GM18507 (cell line): ENCODE measurements around the gene PPARA.

Experiments
- DNase-seq: peaks from one replicate; pipeline ENCODE4 v3.0.0; 2011; ENCODE audit warnings: low read depth; ENCODE audit not compliant: insufficient read length; ENCODE audit errors: extremely low spot score
- FAIRE-seq: peaks from 2 replicates; lab custom pipeline; 2011; peaks lifted over from hg19 to GRCh38; lab: Jason Lieb, UNC

Gene PPARA

DNA sequence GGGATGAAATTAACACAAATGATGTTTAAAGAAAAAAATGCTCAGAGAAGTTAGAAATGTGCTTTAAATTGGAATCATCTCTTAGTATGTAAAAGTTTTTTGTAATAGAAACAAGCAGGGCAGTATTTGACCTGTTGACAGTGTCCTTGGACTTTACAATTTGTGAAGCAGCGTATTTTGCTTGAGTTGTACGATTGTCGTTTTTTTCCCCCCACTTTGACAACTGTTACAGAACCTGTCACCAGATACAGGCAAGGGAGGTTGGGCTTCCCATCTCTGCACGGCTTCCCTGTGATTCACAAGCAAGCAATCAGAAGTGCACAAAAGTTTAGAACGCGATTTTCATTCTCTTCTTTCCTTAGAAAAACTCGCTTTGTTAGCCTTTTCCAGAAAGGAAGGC is 8.9 kb downstream of the PPARA start:
- DNase-seq (no peak), FAIRE-seq (no peak)

DNA sequence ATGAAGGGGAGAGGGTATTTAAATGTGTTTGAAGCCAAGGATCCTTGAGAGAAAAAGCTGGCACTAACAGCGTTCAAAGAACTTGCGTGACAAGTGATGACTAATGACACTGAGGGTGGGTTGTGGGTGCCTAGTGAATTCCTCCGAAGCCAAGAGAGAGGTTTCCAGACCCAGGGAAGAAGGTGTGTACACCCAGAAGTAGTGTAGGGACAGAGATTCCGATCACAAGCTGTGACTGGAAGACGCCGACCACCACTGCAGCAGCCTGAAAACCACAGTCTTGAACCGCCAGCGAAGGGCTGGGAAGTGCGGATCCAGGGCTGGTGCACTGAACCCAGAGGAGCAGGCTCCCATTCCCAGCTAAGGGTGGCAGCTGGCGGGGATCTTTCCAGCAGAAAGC is 9.5 kb downstream of the PPARA start:
- FAIRE-seq (no peak), DNase-seq (no peak)

DNA sequence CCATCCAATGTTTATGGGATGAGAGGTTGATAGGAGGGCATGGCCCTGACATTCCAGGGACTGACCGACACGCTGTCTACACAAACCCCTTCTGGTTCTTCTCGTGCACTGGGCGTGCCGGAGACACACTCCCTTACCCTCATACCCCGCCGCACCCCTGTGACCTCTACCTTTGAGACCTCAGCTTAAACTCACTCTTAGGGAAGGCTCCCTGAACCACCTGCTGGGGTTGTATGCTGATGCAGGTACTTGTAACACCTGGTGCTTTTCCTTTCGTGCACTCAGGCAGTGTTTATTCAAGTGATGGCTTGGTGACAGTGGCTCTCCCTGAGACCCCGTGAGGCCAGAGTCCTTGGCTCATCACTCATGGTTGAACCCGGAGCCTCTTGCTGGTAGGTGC is 12.0 kb downstream of the PPARA start:
- DNase-seq (no peak), FAIRE-seq (no peak)

DNA sequence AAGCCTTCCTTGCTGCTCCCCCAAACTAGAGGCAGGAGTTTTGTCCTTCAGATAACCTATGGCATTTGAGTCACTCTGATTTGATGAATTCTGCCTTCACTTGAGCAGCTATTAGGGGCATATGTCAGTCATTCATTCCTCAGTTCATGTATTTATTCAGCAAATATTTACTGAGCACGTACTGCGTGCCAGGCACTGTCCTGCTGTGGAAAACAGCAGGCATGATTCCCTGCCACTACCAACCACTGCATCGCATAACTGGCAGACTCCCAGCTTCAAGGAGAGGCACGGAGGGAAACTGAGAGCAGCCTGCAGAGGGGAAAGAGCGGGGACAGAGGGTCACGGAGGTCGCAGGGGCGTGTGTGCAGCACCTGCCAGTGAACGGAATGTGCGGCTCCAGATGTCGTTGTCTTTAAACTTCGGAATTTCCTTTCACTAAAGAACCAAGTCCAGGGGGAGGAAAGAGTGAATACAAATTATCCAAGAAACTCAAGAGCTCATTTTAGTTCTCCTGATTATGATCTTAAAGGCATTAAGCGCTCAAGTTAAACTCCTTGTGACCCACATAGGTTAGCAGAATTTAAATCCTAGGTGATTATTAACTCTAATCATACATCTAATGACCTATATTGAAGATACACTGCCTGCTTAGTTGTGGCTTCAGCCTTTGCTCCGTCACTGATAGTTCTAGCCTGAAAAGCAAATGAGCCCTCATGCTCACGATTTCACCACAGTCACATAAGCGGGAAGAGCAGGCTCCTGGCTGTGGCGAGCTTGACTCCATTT is 12.6 kb downstream of the PPARA start:
- FAIRE-seq = no peak
- no peak for DNase-seq

DNA sequence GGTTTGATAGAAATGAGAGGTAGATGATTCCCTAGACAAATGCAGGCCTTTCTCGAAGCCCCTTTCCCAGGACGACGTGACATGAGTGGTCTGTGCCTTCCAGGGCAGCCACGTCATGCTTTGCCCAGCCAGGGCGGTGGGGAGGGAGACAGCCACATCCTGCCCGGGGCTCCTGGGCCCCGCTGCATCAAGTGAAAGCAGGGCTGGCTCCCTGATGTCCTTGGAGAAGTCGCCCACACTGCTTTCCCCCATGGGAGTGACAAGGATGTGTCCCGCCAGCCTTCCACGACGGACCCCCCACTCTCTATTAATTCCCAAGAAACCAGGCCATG is 13.2 kb downstream of the PPARA start:
- DNase-seq (no peak), FAIRE-seq (no peak)

DNA sequence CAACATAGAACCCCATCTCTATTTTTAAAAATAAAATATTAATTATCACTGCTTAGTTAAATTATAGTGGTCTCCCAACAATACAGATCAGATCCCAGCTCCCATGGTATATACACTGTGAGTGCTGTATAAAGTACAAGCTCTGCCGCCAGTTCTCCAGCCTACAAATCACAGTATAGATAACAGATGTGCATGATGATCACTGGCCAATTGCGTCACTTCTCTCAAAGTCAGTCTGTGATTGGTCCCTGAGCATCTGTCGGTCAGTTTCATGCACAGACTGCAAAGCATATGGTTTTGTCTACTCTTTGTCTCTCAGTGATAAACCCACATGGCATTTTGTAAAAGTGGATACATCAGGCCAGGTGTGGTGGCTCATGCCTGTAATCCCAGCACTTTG is 15.7 kb downstream of the PPARA start:
- FAIRE-seq (no peak), DNase-seq (no peak)

DNA sequence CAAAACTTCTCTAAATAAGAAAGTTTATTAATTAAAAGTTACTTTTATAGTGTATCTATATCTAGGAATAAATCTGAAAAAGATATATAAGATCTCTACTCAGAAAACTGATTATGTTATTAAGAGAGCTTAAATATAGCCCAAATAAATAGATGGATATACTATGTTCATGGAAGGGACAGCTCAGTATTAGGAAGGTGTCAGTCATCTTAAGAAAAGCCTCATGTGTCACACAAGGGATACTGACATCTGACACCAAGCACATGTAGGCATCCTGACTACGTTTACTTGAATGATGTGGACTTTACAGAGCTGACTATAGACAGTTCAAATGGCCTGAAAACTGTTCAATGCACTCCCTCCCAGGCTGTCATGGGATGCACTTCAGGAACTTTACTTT is 19.3 kb downstream of the PPARA start:
- no peak for FAIRE-seq

DNA sequence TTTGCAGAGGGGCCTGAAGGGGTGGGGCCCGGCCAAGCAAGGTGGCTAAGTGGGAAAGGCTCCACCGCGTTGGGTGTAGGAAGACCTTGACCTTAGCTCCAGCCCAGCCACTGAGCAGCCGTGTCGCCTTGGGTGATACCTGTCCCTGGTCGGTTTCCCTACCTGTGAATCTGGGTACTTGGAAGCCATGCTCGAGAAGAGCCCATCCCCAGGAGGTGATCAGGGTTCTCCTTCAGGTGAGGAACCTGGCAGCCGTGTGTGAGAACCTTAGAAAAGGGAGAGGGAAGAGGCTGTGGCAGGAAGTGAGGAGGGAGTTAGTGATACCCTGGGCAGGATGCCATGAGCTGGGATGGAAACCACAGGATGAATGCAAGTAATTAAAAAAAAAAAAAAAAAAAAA is 21.6 kb downstream of the PPARA start:
- no peak for FAIRE-seq
- no peak for DNase-seq

More for the DNA sequence above, 19.3 kb downstream of the PPARA start:
- no peak for DNase-seq

DNA sequence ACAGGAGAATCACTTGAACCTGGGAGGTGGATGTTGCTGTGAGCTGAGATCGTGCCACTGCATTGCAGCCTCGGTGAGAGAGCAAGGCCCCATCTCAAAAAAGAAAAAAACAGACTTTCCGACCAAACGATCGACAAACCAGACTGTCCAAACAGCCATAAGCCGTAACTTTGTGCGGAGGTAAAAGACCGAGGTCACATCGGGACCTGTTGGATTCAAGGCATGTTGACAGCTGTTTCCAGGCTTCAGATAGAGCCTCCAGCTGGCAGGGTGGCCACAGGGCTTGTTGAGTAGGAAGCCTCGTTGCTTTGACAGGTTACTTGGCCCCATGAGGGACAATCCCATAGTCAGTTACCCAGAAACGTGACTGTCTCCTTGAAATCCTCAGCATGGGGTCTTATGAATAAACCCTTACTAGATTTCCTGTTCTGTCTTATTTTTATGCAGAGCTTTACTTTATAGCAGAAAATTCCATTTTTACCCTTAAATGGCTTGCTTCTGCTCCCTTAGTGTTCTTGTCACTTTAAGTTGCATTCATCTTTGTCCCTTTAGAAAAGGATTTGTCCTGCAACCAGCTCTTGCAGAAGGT is 22.3 kb downstream of the PPARA start:
- no peak for DNase-seq
- FAIRE-seq = no peak

DNA sequence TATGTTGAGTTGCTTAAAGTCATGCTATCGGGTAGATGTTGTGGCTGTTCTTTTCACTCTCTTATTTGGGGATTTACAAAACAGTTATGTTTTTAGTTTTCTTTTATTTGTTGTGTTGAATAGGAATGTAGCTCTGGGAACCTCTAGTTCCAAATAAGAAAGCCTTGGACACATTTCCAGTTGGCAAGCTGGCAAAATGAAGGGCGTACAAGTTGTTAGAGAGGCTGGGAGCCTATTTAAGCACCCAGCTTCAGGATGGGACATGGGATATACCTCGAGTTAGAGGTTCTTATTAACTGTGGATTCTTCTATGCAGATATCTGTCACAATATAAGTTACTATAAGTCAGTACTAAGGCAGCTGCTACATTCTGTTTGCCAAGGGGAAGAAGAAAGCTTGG is 22.8 kb downstream of the PPARA start:
- FAIRE-seq (no peak), DNase-seq (no peak)

DNA sequence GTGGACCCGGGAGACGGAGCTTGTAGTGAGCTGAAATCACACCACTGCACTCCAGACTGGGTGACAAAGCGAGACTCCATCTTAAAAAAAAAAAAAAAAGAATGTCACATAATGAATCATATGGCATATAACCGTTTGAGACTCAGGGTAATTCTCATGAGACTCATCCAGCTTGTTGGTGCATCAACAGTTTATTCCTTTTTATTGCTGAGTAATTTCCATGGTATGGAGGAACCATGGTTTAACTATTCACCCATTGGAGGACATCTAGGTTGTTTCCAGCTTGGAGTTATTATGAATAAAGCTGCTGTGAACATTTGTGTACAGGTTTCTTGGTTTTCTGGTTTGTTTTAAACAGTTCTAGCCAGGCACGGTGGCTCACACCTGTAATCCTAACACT is 25.3 kb downstream of the PPARA start:
- FAIRE-seq = no peak

DNA sequence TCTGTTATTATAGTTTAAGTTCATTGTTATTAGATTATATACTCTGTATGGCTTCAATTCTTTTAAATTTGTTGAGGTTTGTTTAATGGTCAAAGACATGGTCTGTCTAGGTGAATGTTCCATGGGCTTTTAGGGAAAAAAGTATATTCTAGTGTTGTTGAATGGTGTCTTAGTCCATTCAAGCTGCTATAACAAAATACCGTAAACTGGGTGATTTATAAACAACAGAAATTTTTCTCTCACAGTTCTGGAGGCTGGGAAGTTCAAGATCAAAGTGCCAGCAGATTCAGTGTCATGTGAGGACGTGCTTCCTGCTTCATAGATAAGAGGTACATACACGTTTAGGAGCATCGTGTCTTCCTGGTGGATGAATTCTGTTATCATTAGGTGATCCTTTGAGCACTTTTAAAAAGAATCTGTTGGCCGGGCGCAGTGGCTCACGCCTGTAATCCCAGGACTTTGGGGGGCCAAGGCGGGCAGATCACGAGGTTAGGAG is 26.2 kb downstream of the PPARA start:
- DNase-seq = no peak
- no peak for FAIRE-seq

More for the DNA sequence above, 25.3 kb downstream of the PPARA start:
- DNase-seq = no peak

DNA sequence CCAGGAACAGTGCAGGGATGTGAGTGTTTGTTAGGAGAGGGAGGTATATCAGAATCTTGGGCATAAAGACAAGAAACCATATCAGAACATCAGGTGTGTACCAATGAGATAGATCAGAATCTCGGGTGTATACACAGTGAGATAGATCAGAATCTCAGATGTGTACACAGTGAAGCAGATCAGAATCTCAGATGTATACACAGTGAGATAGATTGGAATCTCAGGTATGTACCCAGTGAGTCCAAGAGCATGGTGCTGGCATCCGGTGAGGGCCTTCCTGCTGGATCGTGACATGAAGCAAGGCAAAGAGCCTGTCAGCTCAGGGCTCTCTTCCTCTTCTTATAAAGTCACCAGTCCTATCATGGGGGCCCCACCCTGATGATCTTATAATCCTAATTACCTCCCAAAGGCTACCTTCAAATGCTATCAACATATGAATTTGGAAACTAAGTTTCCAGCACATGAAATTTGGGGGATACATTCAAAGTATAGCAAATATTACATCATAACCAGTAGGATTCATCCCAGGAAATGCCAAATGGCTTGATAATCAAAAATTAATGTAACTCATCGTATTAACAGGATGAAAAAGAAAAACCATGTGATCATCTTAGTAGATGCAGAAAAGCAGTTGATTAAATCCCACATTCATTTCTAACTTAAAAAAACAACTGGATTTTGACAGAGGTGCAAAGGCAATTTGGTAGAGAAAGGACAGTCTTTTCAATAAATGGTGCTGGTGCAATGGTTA is 28.6 kb downstream of the PPARA start:
- DNase-seq (no peak), FAIRE-seq (no peak)

DNA sequence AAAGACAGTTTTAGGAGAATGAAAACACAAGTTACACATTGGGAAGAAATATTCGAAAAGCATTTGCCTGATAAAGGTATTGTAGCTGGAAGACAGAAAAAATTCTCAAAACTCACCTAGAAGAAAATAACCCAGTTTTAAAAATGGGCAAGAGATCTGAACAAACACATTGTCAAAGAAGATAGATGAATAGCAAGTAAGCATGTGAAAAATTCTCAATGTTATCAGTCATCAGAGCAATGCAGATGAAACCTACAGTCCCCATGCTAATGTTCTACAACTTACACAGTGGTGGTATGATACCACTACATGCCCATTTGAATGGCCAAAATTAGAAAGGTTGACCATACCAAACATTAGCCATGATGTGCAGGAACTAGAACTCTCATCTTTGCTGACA is 29.4 kb downstream of the PPARA start:
- DNase-seq (no peak), FAIRE-seq (no peak)

DNA sequence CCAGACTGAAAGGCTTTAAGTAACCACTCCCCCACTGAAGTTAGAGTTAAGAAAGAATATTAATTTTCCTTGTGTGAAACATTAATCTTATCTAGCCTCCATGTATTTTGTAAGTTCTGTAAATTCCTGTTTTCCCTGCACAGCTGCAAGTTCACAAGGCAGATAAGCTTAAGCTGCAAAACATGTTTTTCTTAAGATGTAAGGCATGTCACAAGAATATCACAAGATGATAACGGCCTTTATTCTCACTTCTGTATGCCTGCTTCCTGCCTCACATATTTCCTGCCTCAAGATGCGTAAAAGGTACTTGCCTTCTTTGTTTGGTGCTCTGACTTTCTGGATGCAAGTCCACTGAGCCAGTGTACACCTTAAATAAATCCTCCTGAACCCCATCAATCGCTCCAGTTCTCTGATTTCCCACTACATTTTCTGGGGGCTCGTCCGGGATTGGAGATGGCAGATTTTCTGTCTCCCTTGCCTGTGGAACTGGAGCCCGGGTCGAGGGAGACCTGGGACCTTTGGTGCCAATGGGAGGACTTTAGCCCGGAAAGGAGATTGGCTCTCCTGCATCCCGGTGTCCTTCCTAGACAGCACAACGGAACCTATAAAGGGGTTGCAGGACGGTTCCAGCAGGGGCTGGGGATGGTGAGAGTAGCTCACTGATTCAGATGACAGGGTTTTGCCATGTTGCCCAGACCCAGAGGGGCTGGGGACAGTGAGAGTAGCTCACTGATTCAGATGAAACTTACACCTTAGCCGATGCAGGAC is 30.2 kb downstream of the PPARA start:
- peak; percentile 5 for FAIRE-seq
- DNase-seq = no peak

DNA sequence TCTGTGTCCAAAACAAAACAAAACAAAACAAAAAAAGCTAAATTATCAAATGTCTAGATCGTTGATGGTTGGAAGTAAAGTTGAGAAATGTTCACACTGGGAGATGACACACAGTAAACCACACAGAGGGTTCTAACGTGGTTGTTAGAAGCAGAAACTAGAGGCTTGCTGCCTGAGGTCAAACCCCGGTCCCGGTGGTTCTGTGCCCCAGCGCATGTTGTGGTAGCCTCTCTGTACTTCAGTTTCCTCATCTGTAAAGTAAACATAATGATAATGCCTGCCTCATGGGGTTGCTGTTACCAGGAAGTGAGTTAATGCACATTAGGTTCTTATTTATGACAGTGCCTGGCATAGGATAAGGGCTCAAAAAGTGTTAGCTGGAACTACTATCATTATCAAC is 33.4 kb downstream of the PPARA start:
- FAIRE-seq (no peak), DNase-seq (no peak)

DNA sequence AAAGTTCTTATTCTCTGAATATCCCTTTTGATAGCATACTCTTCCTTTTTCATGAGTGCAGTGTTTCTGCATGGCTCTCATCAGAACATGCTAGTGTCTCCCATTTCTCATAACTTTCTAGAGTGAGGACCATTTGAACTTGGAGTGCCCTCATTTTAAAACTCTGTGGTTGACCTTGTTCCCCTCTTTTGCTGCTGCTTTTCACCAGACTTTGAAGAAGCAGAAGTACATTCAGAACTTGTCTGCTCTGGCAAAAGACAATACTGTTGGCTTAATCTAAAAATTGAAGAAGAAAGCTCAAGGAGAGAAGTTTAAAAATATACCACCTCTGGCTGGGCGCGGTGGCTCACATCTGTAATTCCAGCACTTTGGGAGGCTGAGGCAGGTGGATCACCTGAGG is 35.0 kb downstream of the PPARA start:
- FAIRE-seq = no peak
- DNase-seq = no peak

DNA sequence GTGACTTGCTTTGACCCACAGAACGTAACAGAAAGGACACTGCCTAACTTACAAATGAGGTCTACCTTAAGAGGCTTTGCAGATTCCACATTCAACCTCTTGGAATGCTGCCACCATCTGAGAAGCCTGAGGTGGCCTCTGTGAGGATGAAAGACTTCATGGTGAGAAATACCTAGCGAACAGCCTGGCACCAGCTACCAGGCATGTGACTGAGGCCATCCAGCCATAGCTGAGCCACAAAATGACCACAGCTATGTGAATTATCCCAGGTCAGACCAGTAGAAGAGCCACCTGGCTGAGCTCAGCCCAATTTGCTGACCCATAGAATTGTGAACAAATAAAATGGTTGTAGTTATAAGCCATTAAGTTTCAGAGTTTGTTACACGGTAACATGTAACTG is 37.5 kb downstream of the PPARA start:
- DNase-seq (no peak), FAIRE-seq (no peak)

DNA sequence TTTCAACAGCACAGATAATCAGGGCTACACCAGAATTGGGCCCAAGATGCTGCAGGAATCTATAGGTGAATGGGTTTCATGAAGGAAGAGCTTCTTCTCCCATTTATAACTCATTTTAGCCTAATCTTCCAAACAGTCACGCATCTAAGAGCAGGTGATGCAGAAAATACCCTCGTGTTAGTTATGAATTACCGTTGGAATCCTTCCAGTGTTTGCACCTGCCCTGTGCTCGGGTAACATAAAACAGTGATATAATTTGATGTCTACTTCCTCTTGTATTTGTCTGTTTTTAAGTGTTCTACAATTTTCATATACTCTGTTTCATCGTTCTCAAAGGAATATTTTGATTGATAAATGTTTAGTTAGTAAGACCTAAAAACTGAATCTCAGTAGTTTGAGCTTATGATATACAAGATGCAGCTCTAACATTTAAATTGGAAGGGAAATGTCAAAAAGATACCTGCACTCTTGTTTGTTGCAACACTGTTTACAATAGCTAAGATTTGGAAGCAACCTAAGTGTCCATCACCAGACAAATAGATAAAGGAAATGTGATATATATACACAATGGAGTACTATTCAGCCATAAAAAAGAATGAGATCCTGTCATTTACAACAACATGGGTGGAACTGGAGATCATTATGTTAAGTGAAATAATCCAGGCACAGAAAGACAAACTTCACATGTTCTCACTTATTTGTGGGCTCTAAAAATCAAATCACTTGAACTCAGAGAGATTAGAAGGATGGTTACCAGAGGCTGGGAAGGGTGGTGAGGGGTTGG is 42.1 kb downstream of the PPARA start:
- DNase-seq = no peak
- no peak for FAIRE-seq
